A549 treated with dexamethasone at 1 μM for 4 hours (cell line): Measurements from ENCODE around the gene STAM. TPM values are rescaled to one million over a fixed set of nuclear protein-coding genes. Genes with fewer than 3 reads are reported as not detected.

Source experiments
- total RNA-seq: library from RNA; stranded (reverse); fragments of 200-300 nt; extraction: Qiagen RNA extraction; gene quantifications from 5 replicates; pipeline ENCODE4 v1.2.3, GENCODE V29; 2022

The STAM gene
- total RNA-seq = 22.8 to 28.1 TPM (median 25.1 TPM) in 5 replicates

GRCh38 chr10:17643755-17644484 is at the start of gene STAM:
Gene STAM, plus strand, starts transcription at chr10:17644151. Its CDS starts 189 bp downstream, at chr10:17644340.

DNA sequence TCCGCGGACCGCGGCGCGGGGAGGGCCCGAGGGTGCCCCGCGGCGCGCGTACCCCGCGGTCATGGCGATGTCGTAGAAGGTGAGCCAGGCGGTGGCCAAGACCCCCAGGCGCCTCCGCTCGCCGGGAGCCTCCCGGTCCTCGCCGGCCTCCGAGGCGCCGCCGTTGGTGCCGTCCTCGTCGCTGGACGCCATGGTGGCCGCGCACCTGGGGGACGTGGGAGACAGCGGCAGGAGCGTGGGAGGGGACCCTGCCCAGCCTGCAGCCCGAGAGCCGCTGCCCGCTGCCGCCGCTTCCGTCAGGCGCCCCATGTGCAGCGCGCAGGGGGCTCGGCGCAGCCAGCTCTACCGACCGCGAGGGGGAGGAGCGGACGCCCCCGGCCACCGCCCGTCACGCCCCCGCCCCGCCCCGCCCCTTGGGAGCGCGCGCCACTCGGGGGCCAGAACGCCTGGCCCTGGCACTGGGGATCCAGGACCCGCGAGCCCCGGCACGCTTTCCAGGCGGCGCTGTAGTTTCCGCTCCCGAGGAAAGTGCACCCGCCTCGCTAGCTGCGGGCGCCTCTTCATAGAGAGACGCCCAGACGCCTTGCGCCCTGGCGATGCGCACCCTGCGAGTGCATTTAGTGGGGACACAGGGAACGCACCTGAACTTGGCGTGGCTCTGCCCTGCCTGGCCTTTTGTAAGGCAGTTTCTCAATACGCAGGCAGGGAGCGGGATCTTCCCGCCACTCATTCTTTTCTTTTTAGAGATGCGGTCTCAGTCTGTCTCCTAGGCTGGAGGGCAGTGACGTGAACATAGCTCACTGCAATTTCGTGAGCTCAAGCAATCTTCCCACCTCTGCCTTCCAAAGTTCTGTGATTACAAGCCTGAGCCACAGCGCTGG is 26.7 kb upstream of the STAM start, which contains the start of gene HACD1:
Gene HACD1, minus strand, starts transcription at position 344 of the 881 bp plus-strand sequence. Its CDS starts 35 bp downstream, at position 309.

GRCh38 chr10:17751781-17752445 is 108.0 kb downstream of the STAM start, which contains the start of gene TMEM236:
Gene TMEM236, plus strand, starts transcription at chr10:17752201. Its CDS starts 95 bp downstream, at chr10:17752296.

Other genes with a start within 250 kb of the STAM start
- 0.03 to 0.19 TPM (median 0.08 TPM) in 4 of 5 replicates, not detected in the other for gene ST8SIA6, start 189.6 kb upstream of the STAM start, total RNA-seq
- gene HACD1, start 26.8 kb upstream of the STAM start, total RNA-seq = 40.2 to 61.8 TPM (median 52.7 TPM) in 5 replicates
- 0.04 to 0.05 TPM (median 0.05 TPM) in 3 of 5 replicates, not detected in the others for gene TMEM236, start 108.0 kb downstream of the STAM start, total RNA-seq
- gene MRC1, start 165.2 kb downstream of the STAM start, total RNA-seq = 0.01 to 0.04 TPM (median 0.02 TPM) in 4 of 5 replicates, not detected in the other